ENCODE data around the gene CYFIP1. TPM values are rescaled to one million over a fixed set of nuclear protein-coding genes. Genes with fewer than 3 reads are reported as not detected.

CYFIP1 gene
- total RNA-seq, 1 donor from 2014 or later, result 143 TPM

DNA sequence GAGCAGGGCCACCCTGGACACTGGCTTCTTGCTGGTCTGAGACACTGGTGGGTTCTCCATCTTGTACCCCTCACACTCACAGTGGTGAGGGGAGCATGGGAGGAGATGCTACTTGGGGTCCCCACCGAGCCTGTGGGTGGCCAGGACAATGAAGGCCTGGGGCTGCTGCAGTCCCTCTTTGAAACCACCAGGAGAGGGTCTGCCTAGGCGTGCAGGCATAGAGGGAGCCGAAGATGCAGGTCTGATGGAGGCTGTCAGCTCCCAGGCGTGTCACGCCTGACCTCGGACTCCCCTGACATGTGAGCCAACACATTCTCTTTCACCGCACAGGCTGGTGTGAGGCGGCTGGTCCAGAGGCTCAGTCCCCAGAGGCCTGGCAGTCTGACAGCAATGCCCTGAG is 102.6 kb downstream of the CYFIP1 start:
- DNase-seq, result no peak
- peaks cover 20% of the 10 kb centered on the region for H3K9me3 Mint-ChIP-seq (ENCODE audit: unreplicated experiment)
- peaks cover 8% of the 10 kb centered on the region for H3K36me3 Mint-ChIP-seq (ENCODE audit: unreplicated experiment)
- H3K27ac Mint-ChIP-seq (ENCODE audit: unreplicated experiment), result peak overlapping the region; percentile 94
- H3K4me1 Mint-ChIP-seq (ENCODE audit: low read depth, unreplicated experiment), result peaks cover 40% of the 10 kb centered on the region
- peaks cover 13% of the 10 kb centered on the region for H3K27me3 Mint-ChIP-seq (ENCODE audit: unreplicated experiment)
- TF ChIP-seq, protein P1, sequence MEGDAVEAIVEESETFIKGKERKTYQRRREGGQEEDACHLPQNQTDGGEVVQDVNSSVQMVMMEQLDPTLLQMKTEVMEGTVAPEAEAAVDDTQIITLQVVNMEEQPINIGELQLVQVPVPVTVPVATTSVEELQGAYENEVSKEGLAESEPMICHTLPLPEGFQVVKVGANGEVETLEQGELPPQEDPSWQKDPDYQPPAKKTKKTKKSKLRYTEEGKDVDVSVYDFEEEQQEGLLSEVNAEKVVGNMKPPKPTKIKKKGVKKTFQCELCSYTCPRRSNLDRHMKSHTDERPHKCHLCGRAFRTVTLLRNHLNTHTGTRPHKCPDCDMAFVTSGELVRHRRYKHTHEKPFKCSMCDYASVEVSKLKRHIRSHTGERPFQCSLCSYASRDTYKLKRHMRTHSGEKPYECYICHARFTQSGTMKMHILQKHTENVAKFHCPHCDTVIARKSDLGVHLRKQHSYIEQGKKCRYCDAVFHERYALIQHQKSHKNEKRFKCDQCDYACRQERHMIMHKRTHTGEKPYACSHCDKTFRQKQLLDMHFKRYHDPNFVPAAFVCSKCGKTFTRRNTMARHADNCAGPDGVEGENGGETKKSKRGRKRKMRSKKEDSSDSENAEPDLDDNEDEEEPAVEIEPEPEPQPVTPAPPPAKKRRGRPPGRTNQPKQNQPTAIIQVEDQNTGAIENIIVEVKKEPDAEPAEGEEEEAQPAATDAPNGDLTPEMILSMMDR (IDR thresholded peaks at IDR 0.05; ENCODE audit: partially characterized antibody, unreplicated experiment), result no peak
- no peak overlapping the region for H3K4me3 Mint-ChIP-seq (ENCODE audit: unreplicated experiment)

DNA sequence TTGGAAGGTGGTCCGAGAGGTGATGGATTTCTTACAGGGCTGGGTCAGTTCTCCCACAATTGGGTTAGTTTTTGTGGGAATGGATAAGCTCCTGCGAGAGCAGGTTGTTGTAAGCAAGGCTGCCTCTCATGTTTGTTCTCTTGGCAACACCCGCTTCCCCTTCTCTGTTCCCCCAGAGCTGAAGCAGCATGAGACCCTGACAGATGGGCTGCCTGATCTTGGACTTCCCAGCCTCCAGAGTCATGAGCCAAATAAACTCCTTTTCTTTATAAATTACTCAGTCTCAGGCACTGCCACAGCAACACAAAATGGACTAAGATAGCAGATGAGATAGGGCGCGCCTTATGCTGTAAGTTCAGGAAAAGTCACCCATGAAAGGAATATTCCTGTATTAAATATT is 103.1 kb downstream of the CYFIP1 start:
- H3K9me3 Mint-ChIP-seq (ENCODE audit: unreplicated experiment), result peaks cover 22% of the 10 kb centered on the region
- TF ChIP-seq, protein P1 (IDR thresholded peaks at IDR 0.05; ENCODE audit: partially characterized antibody, unreplicated experiment), result no peak
- peaks cover 13% of the 10 kb centered on the region for H3K27me3 Mint-ChIP-seq (ENCODE audit: unreplicated experiment)
- no peak overlapping the region for H3K4me3 Mint-ChIP-seq (ENCODE audit: unreplicated experiment)
- peaks cover 44% of the 10 kb centered on the region for H3K4me1 Mint-ChIP-seq (ENCODE audit: low read depth, unreplicated experiment)
- no peak for DNase-seq
- peaks cover 8% of the 10 kb centered on the region for H3K36me3 Mint-ChIP-seq (ENCODE audit: unreplicated experiment)
- peak overlapping the region; percentile 59 for H3K27ac Mint-ChIP-seq (ENCODE audit: unreplicated experiment)

DNA sequence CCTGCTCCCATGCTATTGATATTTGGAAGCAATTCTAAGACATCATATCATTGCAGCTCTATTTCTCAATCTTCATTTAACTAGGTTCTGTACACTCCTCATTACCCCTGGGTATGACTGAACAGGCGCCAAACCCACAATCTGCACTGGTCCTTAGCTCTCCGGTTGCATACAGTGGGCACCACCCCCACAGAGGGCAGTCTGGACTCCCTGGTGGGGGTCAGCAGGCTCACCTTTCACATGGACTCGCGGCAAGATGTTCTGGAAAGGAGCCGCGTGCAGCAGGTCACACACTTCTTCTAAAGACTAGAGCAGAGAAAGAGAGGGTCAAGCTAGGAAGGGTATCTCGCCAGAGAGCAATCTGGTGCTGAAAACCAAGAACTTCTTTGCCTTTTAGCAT is 105.2 kb downstream of the CYFIP1 start:
- Mint-ChIP-seq H3K27ac (ENCODE audit: unreplicated experiment) (peak overlapping the region; percentile 95), H3K27me3 (ENCODE audit: unreplicated experiment) (peaks cover 13% of the 10 kb centered on the region), H3K36me3 (ENCODE audit: unreplicated experiment) (peaks cover 3% of the 10 kb centered on the region), H3K4me1 (ENCODE audit: low read depth, unreplicated experiment) (peaks cover 37% of the 10 kb centered on the region), H3K9me3 (ENCODE audit: unreplicated experiment) (peaks cover 22% of the 10 kb centered on the region), H3K4me3 (ENCODE audit: unreplicated experiment) (peak overlapping the region; percentile 11)
- no peak for DNase-seq
- TF ChIP-seq, protein P1 (IDR thresholded peaks at IDR 0.05; ENCODE audit: partially characterized antibody, unreplicated experiment), result no peak

DNA sequence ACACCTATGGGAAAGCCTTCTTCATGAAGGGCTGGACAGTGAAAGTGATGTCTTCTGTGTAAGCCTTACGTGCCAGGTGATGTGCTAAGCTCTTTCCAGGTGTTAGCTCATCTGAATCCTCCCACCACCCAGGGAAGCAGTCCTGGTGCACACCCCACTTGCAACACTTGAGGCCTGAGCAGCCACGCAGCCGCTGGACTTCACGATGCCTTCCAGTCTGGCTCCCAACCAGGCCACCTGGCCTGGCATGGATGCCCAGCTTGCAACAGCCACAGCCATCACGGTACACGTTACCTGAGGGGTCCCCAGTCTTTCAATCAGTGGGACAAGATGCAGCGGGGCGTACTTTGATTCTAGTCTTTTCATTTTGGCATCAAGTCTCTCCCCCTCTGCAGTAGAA is 105.9 kb downstream of the CYFIP1 start:
- TF ChIP-seq, protein P1 (IDR thresholded peaks at IDR 0.05; ENCODE audit: partially characterized antibody, unreplicated experiment), result no peak
- H3K4me1 Mint-ChIP-seq (ENCODE audit: low read depth, unreplicated experiment), result peaks cover 37% of the 10 kb centered on the region
- peaks cover 22% of the 10 kb centered on the region for H3K9me3 Mint-ChIP-seq (ENCODE audit: unreplicated experiment)
- DNase-seq, result no peak
- peak overlapping the region; percentile 95 for H3K27ac Mint-ChIP-seq (ENCODE audit: unreplicated experiment)
- H3K36me3 Mint-ChIP-seq (ENCODE audit: unreplicated experiment), result peaks cover 6% of the 10 kb centered on the region
- H3K27me3 Mint-ChIP-seq (ENCODE audit: unreplicated experiment), result peaks cover 13% of the 10 kb centered on the region
- no peak overlapping the region for H3K4me3 Mint-ChIP-seq (ENCODE audit: unreplicated experiment)

DNA sequence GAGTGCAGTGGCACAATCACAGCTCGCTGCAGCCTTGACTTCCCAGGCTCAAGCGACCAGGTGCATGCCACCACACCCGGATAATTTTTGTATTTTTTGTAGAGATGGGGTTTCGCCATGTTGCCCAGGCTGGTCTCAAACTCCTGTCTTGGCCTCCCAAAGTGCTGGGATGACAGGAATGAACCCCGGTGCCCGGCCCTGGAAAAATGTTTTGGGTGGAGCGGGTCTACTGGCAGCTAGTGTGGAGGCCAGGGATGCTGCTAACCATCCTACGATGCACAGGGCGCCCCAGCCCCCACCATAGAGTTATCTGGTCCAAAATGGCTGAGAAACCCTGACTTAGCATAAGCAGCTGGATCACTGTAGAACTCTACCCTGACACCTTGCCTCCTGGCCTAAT is 106.3 kb downstream of the CYFIP1 start:
- DNase-seq, result no peak
- Mint-ChIP-seq H3K27ac (ENCODE audit: unreplicated experiment) (peak overlapping the region; percentile 95), H3K36me3 (ENCODE audit: unreplicated experiment) (peaks cover 7% of the 10 kb centered on the region), H3K27me3 (ENCODE audit: unreplicated experiment) (peaks cover 13% of the 10 kb centered on the region), H3K9me3 (ENCODE audit: unreplicated experiment) (peaks cover 24% of the 10 kb centered on the region), H3K4me3 (ENCODE audit: unreplicated experiment) (no peak overlapping the region), H3K4me1 (ENCODE audit: low read depth, unreplicated experiment) (peaks cover 37% of the 10 kb centered on the region)
- TF ChIP-seq, protein P1 (IDR thresholded peaks at IDR 0.05; ENCODE audit: partially characterized antibody, unreplicated experiment), result no peak
